Measurements from ENCODE around the gene NHSL1. TPM values are rescaled to one million over a fixed set of nuclear protein-coding genes. Genes with fewer than 3 reads are reported as not detected.

NHSL1 gene
- total RNA-seq, 2 experiments from 2014 or later: 0.06 to 0.08 TPM

- H3K27ac ChIP-seq (ENCODE audit: low read depth in 1 of 2, low read length in 2 of 2): no peak overlapping the region
- Mint-ChIP-seq H3K36me3 (ENCODE audit: low read depth) (no peaks in the 10 kb centered on the region), H3K27me3 (peaks cover 22% of the 10 kb centered on the region), H3K4me1 (ENCODE audit: low read depth) (no peaks in the 10 kb centered on the region), H3K27ac (no peak overlapping the region), H3K4me3 (no peak overlapping the region), H3K9me3 (no peaks in the 10 kb centered on the region)
- no peaks in the 10 kb centered on the region for H3K36me3 ChIP-seq (ENCODE audit: insufficient read depth, low read length)
- H3K4me3 ChIP-seq (ENCODE audit: low read length): no peak overlapping the region
- H3K27me3 ChIP-seq (ENCODE audit: control insufficient read depth in 1 of 2, insufficient read depth in 2 of 2, low read length in 2 of 2): peaks cover 4% of the 10 kb centered on the region in 2 experiments
- intact Hi-C loops (cut with DNase I, micrococcal nuclease): no loop called here
- CTCF ChIA-PET: no interaction called here
- ATAC-seq (ENCODE audit: poor library complexity): no peak
- DNase-seq: no peak
- TF ChIP-seq, protein P1, sequence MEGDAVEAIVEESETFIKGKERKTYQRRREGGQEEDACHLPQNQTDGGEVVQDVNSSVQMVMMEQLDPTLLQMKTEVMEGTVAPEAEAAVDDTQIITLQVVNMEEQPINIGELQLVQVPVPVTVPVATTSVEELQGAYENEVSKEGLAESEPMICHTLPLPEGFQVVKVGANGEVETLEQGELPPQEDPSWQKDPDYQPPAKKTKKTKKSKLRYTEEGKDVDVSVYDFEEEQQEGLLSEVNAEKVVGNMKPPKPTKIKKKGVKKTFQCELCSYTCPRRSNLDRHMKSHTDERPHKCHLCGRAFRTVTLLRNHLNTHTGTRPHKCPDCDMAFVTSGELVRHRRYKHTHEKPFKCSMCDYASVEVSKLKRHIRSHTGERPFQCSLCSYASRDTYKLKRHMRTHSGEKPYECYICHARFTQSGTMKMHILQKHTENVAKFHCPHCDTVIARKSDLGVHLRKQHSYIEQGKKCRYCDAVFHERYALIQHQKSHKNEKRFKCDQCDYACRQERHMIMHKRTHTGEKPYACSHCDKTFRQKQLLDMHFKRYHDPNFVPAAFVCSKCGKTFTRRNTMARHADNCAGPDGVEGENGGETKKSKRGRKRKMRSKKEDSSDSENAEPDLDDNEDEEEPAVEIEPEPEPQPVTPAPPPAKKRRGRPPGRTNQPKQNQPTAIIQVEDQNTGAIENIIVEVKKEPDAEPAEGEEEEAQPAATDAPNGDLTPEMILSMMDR (IDR thresholded peaks at IDR 0.05): no peak
- no peaks in the 10 kb centered on the region for H3K4me1 ChIP-seq (ENCODE audit: insufficient read depth, low read length)
- POLR2A ChIA-PET: no interaction called here
- no peaks in the 10 kb centered on the region for H3K9me3 ChIP-seq (ENCODE audit: control insufficient read depth in 1 of 2, insufficient read depth in 1 of 2, low read length in 2 of 2)
Measured at GRCh38 chr6:138387577-138388368, 111.5 kb downstream of the NHSL1 start.

DNA sequence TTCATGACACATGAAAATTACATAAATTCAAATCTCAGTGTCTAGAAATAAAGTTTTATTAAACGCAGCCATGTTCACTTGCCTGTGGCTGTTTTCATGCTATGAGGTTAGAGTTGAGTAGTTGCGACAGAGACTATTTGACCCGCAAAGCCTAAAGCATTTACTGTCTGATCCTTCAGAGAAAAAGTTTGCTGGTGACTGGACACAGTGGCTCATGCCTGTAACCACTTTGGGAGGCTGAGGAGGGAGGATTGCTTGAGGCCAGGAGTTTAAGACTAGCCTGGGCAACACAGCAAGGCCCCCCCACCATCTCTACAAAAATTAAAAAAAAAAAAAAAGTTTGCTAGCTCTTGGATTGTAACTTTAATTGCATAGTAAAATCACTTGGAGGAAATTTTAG is 112.4 kb downstream of the NHSL1 start:
- POLR2A ChIA-PET: no interaction called here
- intact Hi-C loops (cut with DNase I, micrococcal nuclease): no loop called here
- TF ChIP-seq, protein P1 (IDR thresholded peaks at IDR 0.05): no peak
- ATAC-seq (ENCODE audit: poor library complexity): no peak
- H3K4me3 ChIP-seq (ENCODE audit: low read length): no peak overlapping the region
- DNase-seq: no peak
- Mint-ChIP-seq H3K9me3 (no peaks in the 10 kb centered on the region), H3K27me3 (peaks cover 21% of the 10 kb centered on the region), H3K27ac (no peak overlapping the region), H3K36me3 (ENCODE audit: low read depth) (no peaks in the 10 kb centered on the region), H3K4me3 (no peak overlapping the region), H3K4me1 (ENCODE audit: low read depth) (no peaks in the 10 kb centered on the region)
- CTCF ChIA-PET: no interaction called here
- H3K4me1 ChIP-seq (ENCODE audit: insufficient read depth, low read length): no peaks in the 10 kb centered on the region
- no peak overlapping the region for H3K27ac ChIP-seq (ENCODE audit: low read depth in 1 of 2, low read length in 2 of 2)
- peaks cover 4% of the 10 kb centered on the region in 2 experiments for H3K27me3 ChIP-seq (ENCODE audit: control insufficient read depth in 1 of 2, insufficient read depth in 2 of 2, low read length in 2 of 2)
- no peaks in the 10 kb centered on the region for H3K36me3 ChIP-seq (ENCODE audit: insufficient read depth, low read length)
- H3K9me3 ChIP-seq (ENCODE audit: control insufficient read depth in 1 of 2, insufficient read depth in 1 of 2, low read length in 2 of 2): no peaks in the 10 kb centered on the region

GRCh38 chr6:138383776-138384175 is 115.5 kb downstream of the NHSL1 start:
- POLR2A ChIA-PET: no interaction called here
- intact Hi-C loops (cut with DNase I, micrococcal nuclease): no loop called here
- no peak for DNase-seq
- no peak for ATAC-seq (ENCODE audit: poor library complexity)
- Histone ChIP-seq H3K27ac (ENCODE audit: low read depth in 1 of 2, low read length in 2 of 2) (no peak overlapping the region), H3K4me1 (ENCODE audit: insufficient read depth, low read length) (no peaks in the 10 kb centered on the region), H3K27me3 (ENCODE audit: control insufficient read depth in 1 of 2, insufficient read depth in 2 of 2, low read length in 2 of 2) (peaks cover 0 to 4% of the 10 kb centered on the region in 2 experiments), H3K4me3 (ENCODE audit: low read length) (no peak overlapping the region), H3K9me3 (ENCODE audit: control insufficient read depth in 1 of 2, insufficient read depth in 1 of 2, low read length in 2 of 2) (no peaks in the 10 kb centered on the region), H3K36me3 (ENCODE audit: insufficient read depth, low read length) (no peaks in the 10 kb centered on the region)
- Mint-ChIP-seq H3K4me1 (ENCODE audit: low read depth) (no peaks in the 10 kb centered on the region), H3K4me3 (no peak overlapping the region), H3K27ac (no peak overlapping the region), H3K36me3 (ENCODE audit: low read depth) (no peaks in the 10 kb centered on the region), H3K9me3 (no peaks in the 10 kb centered on the region), H3K27me3 (peaks cover 9% of the 10 kb centered on the region)
- CTCF ChIA-PET: no interaction called here
- TF ChIP-seq, protein P1 (IDR thresholded peaks at IDR 0.05): no peak
